ENCODE results near the gene CDH8.
"Not testable (repeated sequence)": the region's sequence is repeated elsewhere in the genome, so short reads cannot be mapped to it uniquely, and the experiment has no call there.

The CDH8 gene

GRCh38 chr16:61699640-61700039 is 336.6 kb downstream of the CDH8 start:
- H4K8ac ChIP-seq (ENCODE audit: low read depth, low read length); H3K14ac ChIP-seq (ENCODE audit: low read length); H3K4ac ChIP-seq (ENCODE audit: low read length); H2BK12ac ChIP-seq (ENCODE audit: low read length); H3K4me2 ChIP-seq (ENCODE audit: insufficient read depth, low read length, poor library complexity, severe bottlenecking); H2BK5ac ChIP-seq (ENCODE audit: low read length); H2AK5ac ChIP-seq (ENCODE audit: low read depth, low read length); H3K79me1 ChIP-seq (ENCODE audit: low read depth, low read length); H3K27me3 ChIP-seq (ENCODE audit: control insufficient read depth in 3 of 3, insufficient read depth in 3 of 3, low read depth in 1 of 3, low read length in 3 of 3); H3K23ac ChIP-seq (ENCODE audit: low read depth, low read length, poor library complexity); H3K27ac ChIP-seq (replicated peaks; ENCODE audit: low read length); H2BK120ac ChIP-seq (ENCODE audit: low read depth, low read length); H4K91ac ChIP-seq (ENCODE audit: low read depth, low read length, poor library complexity); H2AFZ ChIP-seq (ENCODE audit: low read length); H2BK15ac ChIP-seq (ENCODE audit: low read length); H3K9me3 ChIP-seq (replicated peaks in 1 of 2; ENCODE audit: control insufficient read depth in 2 of 2, insufficient read depth in 1 of 2, low read depth in 1 of 2, low read length in 2 of 2); H3K18ac ChIP-seq (ENCODE audit: low read length); H3K9ac ChIP-seq (ENCODE audit: low read depth, low read length, poor library complexity); H3K4me3 ChIP-seq (ENCODE audit: low read length in 2 of 2); DNase-seq (ENCODE audit: low spot score); H3K36me3 ChIP-seq (replicated peaks in 1 of 2; ENCODE audit: control insufficient read depth in 2 of 2, insufficient read depth in 2 of 2, low read length in 2 of 2); H3K4me1 ChIP-seq (ENCODE audit: control insufficient read depth in 2 of 2, insufficient read depth in 1 of 2, low read depth in 1 of 2, low read length in 2 of 2): not testable (repeated sequence)
- no CpG with 5 or more reads among the region's 4 CpGs for WGBS, 2 donors (ENCODE audit: extremely low coverage in 2 of 2, insufficient read length in 2 of 2, insufficient replicate concordance in 1 of 2)

- no peak for DNase-seq (ENCODE audit: low spot score)
- H3K9ac ChIP-seq (ENCODE audit: low read depth, low read length, poor library complexity), result no peak overlapping the region
- no peaks in the 10 kb centered on the region for H3K27me3 ChIP-seq (ENCODE audit: control insufficient read depth in 3 of 3, insufficient read depth in 3 of 3, low read depth in 1 of 3, low read length in 3 of 3)
- H3K14ac ChIP-seq (ENCODE audit: low read length), result no peak overlapping the region
- H3K36me3 ChIP-seq (replicated peaks in 1 of 2; ENCODE audit: control insufficient read depth in 2 of 2, insufficient read depth in 2 of 2, low read length in 2 of 2), result no peaks in the 10 kb centered on the region
- no peak overlapping the region for H2BK120ac ChIP-seq (ENCODE audit: low read depth, low read length)
- no peak overlapping the region for H4K91ac ChIP-seq (ENCODE audit: low read depth, low read length, poor library complexity)
- WGBS, 2 donors (ENCODE audit: extremely low coverage in 2 of 2, insufficient read length in 2 of 2, insufficient replicate concordance in 1 of 2), result no CpG with 5 or more reads among the region's 3 CpGs
- H3K23ac ChIP-seq (ENCODE audit: low read depth, low read length, poor library complexity), result no peak overlapping the region
- no peak overlapping the region for H3K27ac ChIP-seq (replicated peaks; ENCODE audit: low read length)
- no peak overlapping the region for H3K4ac ChIP-seq (ENCODE audit: low read length)
- H2BK5ac ChIP-seq (ENCODE audit: low read length), result no peak overlapping the region
- no peak overlapping the region for H3K4me3 ChIP-seq (ENCODE audit: low read length in 2 of 2)
- no peaks in the 10 kb centered on the region for H3K9me3 ChIP-seq (replicated peaks in 1 of 2; ENCODE audit: control insufficient read depth in 2 of 2, insufficient read depth in 1 of 2, low read depth in 1 of 2, low read length in 2 of 2)
- H3K4me2 ChIP-seq (ENCODE audit: insufficient read depth, low read length, poor library complexity, severe bottlenecking), result no peak overlapping the region
- no peak overlapping the region for H4K8ac ChIP-seq (ENCODE audit: low read depth, low read length)
- H2BK15ac ChIP-seq (ENCODE audit: low read length), result no peak overlapping the region
- H2AK5ac ChIP-seq (ENCODE audit: low read depth, low read length), result no peak overlapping the region
- H2BK12ac ChIP-seq (ENCODE audit: low read length), result no peak overlapping the region
- H2AFZ ChIP-seq (ENCODE audit: low read length), result no peak overlapping the region
- H3K18ac ChIP-seq (ENCODE audit: low read length), result no peak overlapping the region
- no peaks in the 10 kb centered on the region for H3K79me1 ChIP-seq (ENCODE audit: low read depth, low read length)
- H3K4me1 ChIP-seq (ENCODE audit: control insufficient read depth in 2 of 2, insufficient read depth in 1 of 2, low read depth in 1 of 2, low read length in 2 of 2), result peaks cover 0 to 2% of the 10 kb centered on the region in 2 donors
These were observed 351.7 kb downstream of the CDH8 start for GRCh38 chr16:61684541-61684940.

GRCh38 chr16:61681673-61682072 is 354.6 kb downstream of the CDH8 start:
- Histone ChIP-seq H3K23ac (ENCODE audit: low read depth, low read length, poor library complexity) (no peak overlapping the region), H2BK12ac (ENCODE audit: low read length) (no peak overlapping the region), H3K4me2 (ENCODE audit: insufficient read depth, low read length, poor library complexity, severe bottlenecking) (no peak overlapping the region), H3K27me3 (ENCODE audit: control insufficient read depth in 3 of 3, insufficient read depth in 3 of 3, low read depth in 1 of 3, low read length in 3 of 3) (no peaks in the 10 kb centered on the region), H2BK15ac (ENCODE audit: low read length) (no peak overlapping the region), H4K91ac (ENCODE audit: low read depth, low read length, poor library complexity) (no peak overlapping the region), H2AFZ (ENCODE audit: low read length) (no peak overlapping the region), H3K27ac (replicated peaks; ENCODE audit: low read length) (no peak overlapping the region), H2BK120ac (ENCODE audit: low read depth, low read length) (no peak overlapping the region), H3K4ac (ENCODE audit: low read length) (no peak overlapping the region), H3K9me3 (replicated peaks in 1 of 2; ENCODE audit: control insufficient read depth in 2 of 2, insufficient read depth in 1 of 2, low read depth in 1 of 2, low read length in 2 of 2) (no peaks in the 10 kb centered on the region), H3K79me1 (ENCODE audit: low read depth, low read length) (no peaks in the 10 kb centered on the region), H3K14ac (ENCODE audit: low read length) (no peak overlapping the region), H3K4me1 (ENCODE audit: control insufficient read depth in 2 of 2, insufficient read depth in 1 of 2, low read depth in 1 of 2, low read length in 2 of 2) (peaks cover 0 to 2% of the 10 kb centered on the region in 2 donors), H3K18ac (ENCODE audit: low read length) (no peak overlapping the region), H4K8ac (ENCODE audit: low read depth, low read length) (no peak overlapping the region), H3K9ac (ENCODE audit: low read depth, low read length, poor library complexity) (no peak overlapping the region), H2BK5ac (ENCODE audit: low read length) (no peak overlapping the region), H3K36me3 (replicated peaks in 1 of 2; ENCODE audit: control insufficient read depth in 2 of 2, insufficient read depth in 2 of 2, low read length in 2 of 2) (no peaks in the 10 kb centered on the region), H3K4me3 (ENCODE audit: low read length in 2 of 2) (no peak overlapping the region), H2AK5ac (ENCODE audit: low read depth, low read length) (no peak overlapping the region)
- no peak for DNase-seq (ENCODE audit: low spot score)
- no CpG with 5 or more reads among the region's 4 CpGs for WGBS, 2 donors (ENCODE audit: extremely low coverage in 2 of 2, insufficient read length in 2 of 2, insufficient replicate concordance in 1 of 2)

- H3K79me1 ChIP-seq (ENCODE audit: low read depth, low read length), result no peaks in the 10 kb centered on the region
- no peak overlapping the region for H2BK120ac ChIP-seq (ENCODE audit: low read depth, low read length)
- H2BK5ac ChIP-seq (ENCODE audit: low read length), result no peak overlapping the region
- no peak overlapping the region for H3K9ac ChIP-seq (ENCODE audit: low read depth, low read length, poor library complexity)
- H3K4me2 ChIP-seq (ENCODE audit: insufficient read depth, low read length, poor library complexity, severe bottlenecking), result no peak overlapping the region
- no peak overlapping the region for H3K14ac ChIP-seq (ENCODE audit: low read length)
- H3K4me3 ChIP-seq (ENCODE audit: low read length in 2 of 2), result no peak overlapping the region
- no peak overlapping the region for H2AK5ac ChIP-seq (ENCODE audit: low read depth, low read length)
- H2AFZ ChIP-seq (ENCODE audit: low read length), result no peak overlapping the region
- no peak overlapping the region for H2BK12ac ChIP-seq (ENCODE audit: low read length)
- no peaks in the 10 kb centered on the region for H3K9me3 ChIP-seq (replicated peaks in 1 of 2; ENCODE audit: control insufficient read depth in 2 of 2, insufficient read depth in 1 of 2, low read depth in 1 of 2, low read length in 2 of 2)
- H2BK15ac ChIP-seq (ENCODE audit: low read length), result no peak overlapping the region
- H4K8ac ChIP-seq (ENCODE audit: low read depth, low read length), result no peak overlapping the region
- H4K91ac ChIP-seq (ENCODE audit: low read depth, low read length, poor library complexity), result no peak overlapping the region
- H3K4ac ChIP-seq (ENCODE audit: low read length), result no peak overlapping the region
- no peak overlapping the region for H3K27ac ChIP-seq (replicated peaks; ENCODE audit: low read length)
- peaks cover 0 to 2% of the 10 kb centered on the region in 2 donors for H3K4me1 ChIP-seq (ENCODE audit: control insufficient read depth in 2 of 2, insufficient read depth in 1 of 2, low read depth in 1 of 2, low read length in 2 of 2)
- no CpG with 5 or more reads among the region's 1 CpG for whole genome bisulfite sequencing, 2 donors (ENCODE audit: extremely low coverage in 2 of 2, insufficient read length in 2 of 2, insufficient replicate concordance in 1 of 2)
- no peaks in the 10 kb centered on the region for H3K27me3 ChIP-seq (ENCODE audit: control insufficient read depth in 3 of 3, insufficient read depth in 3 of 3, low read depth in 1 of 3, low read length in 3 of 3)
- no peak overlapping the region for H3K18ac ChIP-seq (ENCODE audit: low read length)
- no peak overlapping the region for H3K23ac ChIP-seq (ENCODE audit: low read depth, low read length, poor library complexity)
- no peak for DNase-seq (ENCODE audit: low spot score)
- H3K36me3 ChIP-seq (replicated peaks in 1 of 2; ENCODE audit: control insufficient read depth in 2 of 2, insufficient read depth in 2 of 2, low read length in 2 of 2), result no peaks in the 10 kb centered on the region
These were observed 355.1 kb downstream of the CDH8 start for GRCh38 chr16:61681124-61681523.
